NCI-H82 treated with DMSO at 0.1 percent for 48 hours (cell line): Measurements from ENCODE around the gene FFAR2.
"Not testable (repeated sequence)": the region's sequence is repeated elsewhere in the genome, so short reads cannot be mapped to it uniquely, and the experiment has no call there.

Experiments used
- DNase-seq: peaks from one replicate; lab custom pipeline; 2025; ENCODE audit not compliant: unreplicated experiment; lab: John Stamatoyannopoulos, UW

Gene FFAR2

DNA sequence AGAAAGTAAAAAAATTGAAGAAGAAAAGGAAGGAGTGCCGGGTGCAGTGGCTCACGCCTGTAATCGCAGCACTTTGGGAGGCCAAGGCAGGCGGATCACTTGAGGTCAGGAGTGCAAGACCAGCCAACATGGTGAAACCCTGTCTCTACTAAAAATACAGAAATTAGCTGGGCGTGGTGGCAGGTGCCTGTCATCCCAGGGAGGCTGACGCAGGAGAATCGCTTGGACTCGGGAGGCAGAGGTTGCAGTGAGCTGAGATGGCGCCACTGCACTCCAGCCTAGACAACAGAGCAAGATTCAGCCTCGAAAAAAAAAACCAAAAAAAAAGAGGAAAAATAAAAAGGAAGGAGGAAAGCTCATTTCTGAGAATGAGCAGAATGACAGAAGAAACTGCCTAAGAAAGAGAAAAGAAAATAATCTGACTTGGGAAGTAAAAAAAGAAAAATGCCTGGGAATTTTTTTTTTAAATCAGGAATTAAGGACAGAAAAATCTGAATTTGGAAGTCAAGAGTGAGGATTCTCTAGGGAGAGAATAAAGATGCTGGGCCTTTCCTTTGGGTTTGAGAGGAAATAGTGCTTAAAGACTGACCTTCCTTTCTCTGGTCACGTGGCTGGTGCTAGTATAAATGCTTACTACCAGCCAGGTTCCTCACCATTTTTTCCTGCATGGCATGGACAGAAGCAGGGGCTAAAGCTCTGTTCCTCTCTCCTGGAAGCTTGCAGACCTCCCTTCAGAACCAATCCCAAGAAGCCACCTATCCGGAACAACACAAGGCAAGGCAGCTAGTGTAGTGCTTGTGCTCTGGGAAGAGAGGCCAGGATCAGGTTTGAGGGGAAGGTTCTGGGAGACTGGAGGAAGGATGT, at the start of gene FFAR2:
Gene FFAR2 (plus strand): TSS at position 652 of the 864 bp plus-strand sequence. CDS start 1,458 bp downstream, outside the sequence.
- DNase-seq, result no peak

DNA sequence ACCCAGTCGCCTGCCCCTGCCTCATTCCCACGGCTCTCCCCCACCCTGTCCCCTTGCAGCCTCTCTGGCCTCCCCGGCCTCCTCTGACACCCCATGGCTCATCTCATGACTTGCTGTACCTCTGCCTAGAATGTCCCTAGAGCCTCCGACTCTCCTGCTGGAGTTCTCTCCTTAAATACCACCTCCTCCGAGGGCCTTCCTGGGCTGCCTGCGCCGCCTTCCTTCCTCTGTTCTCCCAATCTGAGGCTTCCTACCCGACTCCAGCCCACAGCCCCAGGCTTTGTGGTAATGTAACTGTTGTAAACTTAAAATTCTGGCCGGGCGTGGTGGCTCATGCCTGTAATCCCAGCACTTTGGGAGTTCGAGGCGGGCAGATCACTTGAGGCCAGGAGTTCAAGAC, 49.5 kb upstream of the FFAR2 start:
- no peak for DNase-seq

DNA sequence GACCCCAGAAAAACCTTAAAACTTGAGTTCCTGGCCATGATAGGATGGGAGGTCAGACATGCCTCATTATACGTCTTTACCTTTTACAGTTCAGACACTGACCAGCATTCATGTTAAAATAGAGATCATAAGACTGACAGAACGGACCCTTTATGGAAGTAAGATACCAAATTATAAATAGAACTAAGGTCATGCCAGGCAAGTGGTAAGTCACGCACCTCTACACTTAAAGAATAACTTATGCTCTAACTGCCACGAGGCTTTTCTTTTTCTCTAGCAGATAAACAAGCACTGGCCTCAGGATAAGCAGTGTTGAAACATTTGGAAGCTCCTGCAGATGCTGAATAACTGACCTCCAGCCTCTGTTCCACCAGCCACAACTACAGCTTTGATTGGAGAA, 48.8 kb upstream of the FFAR2 start:
- DNase-seq, result no peak

DNA sequence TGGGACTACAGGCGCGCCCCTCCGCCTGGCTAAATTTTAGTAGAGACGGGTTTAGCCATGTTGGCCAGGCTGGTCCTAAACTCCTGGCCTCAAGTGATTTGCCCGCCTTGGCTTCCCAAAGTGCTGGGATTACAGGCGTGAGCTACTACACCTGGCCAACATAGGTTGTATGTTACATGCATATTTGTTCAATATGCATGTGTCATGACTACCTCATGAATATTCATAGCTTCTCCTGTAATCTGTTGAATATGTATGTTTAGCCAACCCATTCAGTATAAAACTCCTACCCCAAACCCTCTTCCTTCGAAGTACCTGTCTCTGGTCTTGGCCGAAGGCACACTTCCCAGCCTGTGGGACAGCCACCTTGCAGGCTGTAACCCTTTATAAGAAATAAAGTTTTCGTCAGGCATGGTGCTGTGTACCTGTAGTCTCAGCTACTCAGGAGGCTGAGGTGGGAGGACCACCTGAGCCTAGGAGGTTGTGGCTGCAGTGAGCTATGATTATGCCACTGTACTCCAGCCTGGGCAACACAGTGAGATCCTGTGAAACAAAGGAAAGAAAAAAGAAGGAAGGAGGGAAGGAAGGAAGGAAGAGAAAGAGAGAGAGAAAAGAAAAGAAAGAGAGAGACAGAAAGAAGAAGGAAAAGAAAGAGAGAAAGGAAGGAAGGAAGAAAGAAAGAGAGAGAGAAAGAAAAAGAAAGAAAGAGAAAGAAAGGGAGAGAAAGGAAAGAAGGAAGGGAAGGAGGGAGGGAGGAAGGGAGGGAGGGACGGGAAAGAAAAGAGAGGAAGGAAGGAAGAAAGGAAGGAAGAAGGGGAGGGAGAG, 47.9 kb upstream of the FFAR2 start:
- DNase-seq, result no peak

- no peak for DNase-seq
Observed at GRCh38 chr19:35400773-35401100, 47.3 kb upstream of the FFAR2 start.

DNA sequence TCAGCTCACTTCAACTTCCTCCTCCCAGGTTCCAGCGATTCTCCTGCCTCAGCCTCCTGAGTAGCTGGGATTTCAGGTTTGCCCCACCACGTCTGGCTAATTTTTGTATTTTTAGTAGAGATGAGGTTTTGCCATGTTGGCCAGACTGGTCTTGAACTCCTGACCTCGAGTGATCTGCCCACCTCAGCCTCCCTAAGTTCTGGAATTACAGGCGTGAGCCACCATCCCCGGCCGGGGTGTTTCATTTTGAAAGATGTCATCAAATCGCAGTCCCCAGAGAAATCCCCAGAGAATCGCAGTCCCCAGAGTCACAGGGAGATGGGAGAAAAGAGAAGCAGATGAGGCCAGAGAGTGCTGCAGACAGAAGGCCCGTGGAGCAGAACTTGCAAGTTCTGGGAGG, 46.6 kb upstream of the FFAR2 start:
- not testable (repeated sequence) for DNase-seq

- no peak for DNase-seq
Observed at GRCh38 chr19:35403116-35403760, 44.8 kb upstream of the FFAR2 start.

DNA sequence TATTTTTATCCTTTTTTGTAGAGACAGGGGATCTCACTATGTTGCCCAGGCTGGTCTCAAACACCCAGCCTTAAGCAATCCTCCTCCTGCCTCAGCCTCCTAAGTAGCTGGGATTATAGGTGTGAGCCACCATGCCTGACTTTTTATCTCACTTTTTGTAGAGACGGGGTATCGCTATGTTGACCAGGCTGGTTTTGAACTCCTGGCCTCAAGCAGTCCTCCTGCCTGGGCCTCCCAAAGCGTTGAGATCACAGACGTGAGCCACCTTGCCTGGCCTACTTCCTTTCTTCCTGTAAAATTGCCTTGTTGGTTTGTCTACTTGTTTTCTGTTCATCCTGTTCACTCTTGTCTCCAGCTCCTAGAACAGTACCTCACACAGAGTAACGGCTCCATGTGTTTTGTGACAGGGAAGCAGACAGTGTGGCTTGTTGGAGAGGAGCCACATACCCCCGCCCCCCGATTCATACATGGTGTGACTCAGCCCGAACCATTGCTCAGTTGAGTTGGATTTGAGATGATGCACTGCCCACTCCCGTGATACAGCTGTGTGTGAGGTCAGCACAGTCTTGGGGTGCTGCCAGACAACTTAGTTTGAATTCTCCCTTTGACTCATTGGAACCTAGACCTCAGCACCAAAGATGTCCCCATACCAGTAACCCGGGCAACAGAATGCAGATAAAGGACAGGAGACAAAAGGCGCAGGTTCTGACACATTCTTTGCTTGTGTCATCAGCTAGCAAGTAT, 43.0 kb upstream of the FFAR2 start:
- DNase-seq, result no peak

DNA sequence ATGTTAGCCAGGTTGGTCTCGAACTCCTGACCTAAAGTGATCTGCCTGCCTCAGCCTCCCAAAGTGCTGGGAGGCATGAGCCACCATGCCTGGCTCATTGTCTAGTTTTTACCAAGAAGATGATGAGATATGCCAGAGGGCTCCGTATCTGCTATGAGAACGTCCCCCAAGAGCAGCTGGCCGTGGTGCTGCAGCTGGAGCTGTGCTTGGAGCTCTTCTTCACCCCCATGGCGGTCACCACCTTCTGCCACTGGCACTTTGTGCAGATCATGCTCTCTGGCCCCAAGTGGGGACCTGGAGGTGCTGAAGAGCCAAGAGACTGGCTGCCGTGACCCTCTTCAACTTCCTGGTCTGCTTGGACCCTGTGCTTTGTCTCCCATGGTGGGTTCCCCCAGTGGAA, 40.4 kb upstream of the FFAR2 start:
- no peak for DNase-seq

GRCh38 chr19:35408284-35409171, 39.5 kb upstream of the FFAR2 start:
- no peak for DNase-seq

DNA sequence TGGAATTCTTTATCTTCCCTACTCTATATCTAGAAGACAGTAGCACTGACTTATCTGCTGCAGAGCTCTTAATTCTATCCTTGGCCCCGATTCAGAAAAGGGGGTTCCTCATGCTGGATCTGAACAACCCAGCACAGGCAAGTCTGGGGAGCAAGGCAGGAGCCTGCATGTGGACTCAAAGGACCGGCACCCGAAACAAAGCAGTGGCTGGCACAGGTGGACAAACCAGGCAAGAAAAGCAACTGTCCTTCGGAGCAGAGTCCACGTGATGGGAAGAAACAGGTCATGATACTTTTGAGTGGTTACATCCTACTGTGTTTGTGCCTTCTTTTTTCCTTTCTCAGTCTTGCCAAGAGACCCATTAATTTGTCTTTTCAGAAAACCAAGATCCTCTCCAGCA, 38.9 kb upstream of the FFAR2 start:
- no peak for DNase-seq

GRCh38 chr19:35410487-35410886, 37.6 kb upstream of the FFAR2 start:
- no peak for DNase-seq

GRCh38 chr19:35414442-35414841, 33.6 kb upstream of the FFAR2 start:
- no peak for DNase-seq

DNA sequence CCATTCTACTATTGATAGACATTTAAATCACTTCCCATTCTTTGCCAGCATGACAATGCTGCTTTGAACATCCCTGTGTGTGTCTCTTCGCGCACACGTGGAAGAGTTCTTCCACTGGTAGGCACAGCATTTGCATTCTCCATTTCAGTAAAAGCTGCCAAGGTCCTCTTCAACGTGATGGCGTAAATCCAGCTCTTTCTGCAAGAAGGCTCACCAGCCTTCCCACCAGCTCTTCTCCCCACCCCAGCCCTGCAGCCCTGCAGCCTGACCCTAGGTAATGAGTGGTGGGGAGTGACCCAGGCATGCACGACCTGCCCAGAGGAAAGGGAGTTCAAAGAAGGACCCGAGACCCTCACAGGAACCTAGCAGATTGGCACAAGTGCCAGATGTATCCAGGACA, 31.7 kb upstream of the FFAR2 start:
- DNase-seq, result no peak

- no peak for DNase-seq
Observed at GRCh38 chr19:35417278-35417677, 30.8 kb upstream of the FFAR2 start.

DNA sequence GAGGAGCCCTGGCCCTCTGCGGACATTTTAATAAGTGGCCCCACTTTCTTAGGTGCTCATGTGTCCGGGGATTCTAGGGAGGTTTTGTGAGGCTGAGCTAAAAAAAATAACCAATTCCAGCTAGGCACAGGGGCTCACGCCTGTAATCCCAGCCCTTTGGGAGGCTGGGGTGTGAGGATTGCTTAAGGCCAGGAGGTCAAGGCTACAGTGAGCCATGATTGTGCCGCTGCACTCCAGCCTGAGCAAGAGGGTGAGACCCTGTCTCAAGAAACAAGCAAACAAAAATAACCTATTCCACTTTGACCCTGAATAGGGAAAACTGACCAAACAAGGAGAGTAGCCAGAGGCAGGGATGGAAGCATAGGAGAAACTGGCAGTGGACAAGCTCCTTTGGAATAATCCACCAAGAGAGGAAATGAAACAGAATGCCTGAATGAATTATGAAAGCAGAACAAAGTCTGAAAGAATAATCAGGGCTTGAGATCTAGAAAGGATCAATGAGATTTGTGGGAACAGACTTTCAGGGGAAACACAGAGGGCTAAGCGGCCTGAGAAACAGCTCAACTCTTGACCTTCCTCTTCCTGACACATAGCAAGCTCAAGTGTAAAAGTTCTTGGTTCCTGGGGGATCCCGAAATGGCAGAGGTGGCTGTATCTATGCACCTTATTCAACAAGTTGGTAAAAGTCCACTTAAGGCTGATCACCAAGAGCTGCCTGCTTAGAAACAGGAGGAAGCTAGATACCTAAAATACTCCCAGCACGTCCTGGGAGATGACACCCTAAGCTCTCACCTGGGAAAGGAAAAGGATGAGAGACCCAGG, 30.1 kb upstream of the FFAR2 start:
- no peak for DNase-seq

DNA sequence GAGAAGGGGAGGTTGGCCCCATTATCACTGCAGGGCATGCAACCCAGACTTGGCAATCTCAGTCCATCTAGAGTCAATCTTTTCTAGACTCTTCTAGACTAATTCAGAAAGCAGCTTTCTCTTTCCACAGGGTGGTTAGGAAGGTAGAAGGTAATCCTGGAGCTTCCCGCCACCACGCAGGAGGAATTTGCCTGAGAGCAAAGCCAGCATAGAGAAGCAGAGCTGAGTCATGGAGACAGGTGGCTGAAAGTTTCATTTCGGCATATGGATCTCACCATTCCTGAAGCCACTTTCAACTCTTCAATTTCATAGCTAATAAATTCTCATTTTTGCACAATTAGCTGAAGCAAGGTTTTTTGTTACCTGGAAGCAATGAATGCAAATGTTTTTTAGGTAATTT, 29.0 kb upstream of the FFAR2 start:
- no peak for DNase-seq

- DNase-seq, result no peak
Observed at GRCh38 chr19:35419805-35420204, 28.3 kb upstream of the FFAR2 start.

DNA sequence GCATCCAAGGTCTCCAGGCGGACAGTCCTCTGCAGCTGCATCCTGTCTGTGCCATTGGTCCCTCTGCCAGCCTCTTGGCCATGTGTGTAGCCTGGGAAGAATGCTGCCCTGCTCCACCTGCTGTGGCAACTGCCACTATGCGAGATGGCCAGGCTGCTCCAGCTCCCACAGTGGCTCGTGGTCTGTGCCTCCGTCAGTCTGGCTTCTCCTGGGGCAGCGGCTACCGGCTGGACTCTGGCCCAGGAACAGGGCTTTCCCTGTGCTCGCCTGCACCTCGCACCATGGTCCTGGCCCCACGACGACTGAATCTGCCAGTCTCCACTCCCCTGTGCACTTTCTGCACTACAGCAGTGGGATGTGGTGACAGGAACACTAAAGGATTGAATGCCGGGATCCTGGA, 26.7 kb upstream of the FFAR2 start:
- DNase-seq, result no peak
